GM21786 (cell line): ENCODE data around the gene FAM163B.

Experiments
- ATAC-seq: cut with Tn5 transposase; IDR thresholded peaks from one replicate; pipeline ENCODE4 v1.9.1; 2021; ENCODE audit not compliant: unreplicated experiment

The FAM163B gene

DNA sequence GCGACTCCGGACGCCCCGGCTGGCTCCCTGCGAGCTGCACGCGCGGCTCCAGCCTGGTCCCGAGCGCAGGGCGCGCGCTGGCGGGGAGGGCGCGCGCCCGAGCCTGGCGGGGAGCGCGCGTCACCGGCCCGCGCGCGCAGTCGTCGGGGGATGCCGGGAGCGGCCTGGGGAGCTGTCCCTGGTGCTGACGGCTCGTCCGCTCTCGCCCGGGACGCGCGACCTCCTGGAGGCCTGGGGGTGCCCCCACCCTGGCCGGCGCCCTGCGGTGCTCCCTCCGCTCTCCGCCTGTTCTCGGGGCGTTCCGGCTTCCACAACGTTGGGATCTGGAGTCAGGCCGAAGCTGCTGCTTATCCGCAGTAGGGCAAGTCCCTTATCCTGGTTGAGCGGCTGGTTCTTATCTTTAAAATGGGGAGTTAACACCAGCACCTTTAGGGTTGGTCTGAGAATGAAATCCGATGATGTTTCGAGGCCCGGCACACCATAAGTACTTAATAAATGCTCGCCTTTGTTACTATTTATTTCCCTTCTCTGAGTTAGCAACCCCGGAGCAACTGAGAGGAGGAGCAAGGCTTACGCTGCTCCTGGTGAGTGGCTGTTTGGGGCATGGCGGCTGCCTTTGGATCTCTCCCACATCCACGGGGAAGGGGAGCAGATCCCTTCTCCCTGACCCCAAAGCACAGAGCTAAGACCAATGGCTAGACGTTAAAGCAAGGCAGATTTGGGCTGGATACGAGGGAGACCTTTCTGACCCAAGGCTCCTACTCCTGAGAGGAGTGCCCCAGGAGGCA is at the start of gene FAM163B:
Gene FAM163B (minus strand): TSS at position 79 of the 788 bp plus-strand sequence. CDS start 29,166 bp downstream, outside the sequence.
- ATAC-seq = no peak

DNA sequence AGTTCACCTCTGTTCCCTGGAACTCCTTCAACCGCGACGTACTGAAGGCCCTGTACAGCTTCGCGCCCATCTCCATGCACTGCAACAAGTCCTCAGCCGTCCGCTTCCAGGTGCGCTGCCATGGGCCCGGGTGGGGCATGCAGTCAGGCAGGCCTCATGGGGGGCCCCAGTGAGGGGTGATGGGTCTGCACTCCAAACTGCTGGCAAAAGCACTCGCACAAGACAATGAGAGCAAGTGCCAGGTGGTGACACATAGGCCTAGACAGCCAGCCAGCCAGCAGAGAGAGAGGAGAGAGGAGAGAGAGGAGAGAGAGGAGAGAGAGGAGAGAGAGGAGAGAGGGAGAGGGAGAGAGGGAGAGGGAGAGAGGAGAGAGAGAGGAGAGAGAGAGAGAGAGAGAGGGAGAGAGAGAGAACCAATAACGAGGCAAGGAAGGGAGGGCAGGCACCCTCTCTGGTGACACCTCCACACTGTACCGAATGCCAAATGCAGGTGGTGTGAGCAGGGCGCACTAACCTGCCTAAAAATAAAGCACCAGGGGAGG is 48.0 kb upstream of the FAM163B start:
- no peak for ATAC-seq

DNA sequence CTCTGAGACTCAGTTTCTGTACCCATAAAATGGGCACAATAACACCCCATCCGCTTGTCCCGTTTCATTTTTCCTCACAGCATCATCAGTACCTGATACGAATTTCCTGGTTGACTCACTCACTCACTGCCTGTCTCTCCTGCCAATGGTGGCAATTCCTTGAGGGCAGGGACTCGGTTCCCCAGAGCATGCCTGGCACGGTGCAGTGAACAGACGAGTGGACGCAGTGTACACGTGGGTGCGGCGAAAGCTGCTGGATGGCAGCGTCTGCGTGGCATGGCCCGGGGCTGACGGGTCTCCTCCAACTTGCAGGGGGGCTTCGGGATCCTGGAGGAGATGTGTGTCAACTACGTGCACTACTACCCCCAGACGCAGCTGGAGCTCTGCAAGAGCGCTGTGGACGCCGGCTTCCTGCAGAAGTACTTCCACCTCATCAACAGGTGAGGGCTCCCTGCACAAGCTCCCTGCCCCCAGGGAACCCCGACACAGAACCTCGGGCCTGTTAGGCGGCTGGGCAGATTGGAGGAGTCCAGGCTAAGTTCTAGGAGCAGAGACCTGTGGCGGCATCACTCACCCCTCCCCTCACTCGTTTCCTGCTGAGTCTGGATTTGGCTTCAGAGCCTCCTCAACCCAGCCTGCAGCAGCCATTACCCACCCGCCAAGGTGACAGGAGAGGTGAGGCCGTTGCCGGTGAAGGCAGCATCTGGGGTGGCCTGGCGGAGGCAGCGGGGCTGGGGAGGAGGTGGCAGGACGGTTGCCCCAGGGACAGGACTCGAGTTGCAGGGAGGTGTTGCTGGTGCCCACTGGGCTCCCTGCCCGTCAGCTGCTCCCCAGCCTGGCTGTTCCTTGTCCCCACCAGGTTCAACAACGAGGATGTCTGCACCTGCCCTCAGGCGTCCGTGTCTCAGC is 47.3 kb upstream of the FAM163B start:
- no peak for ATAC-seq

DNA sequence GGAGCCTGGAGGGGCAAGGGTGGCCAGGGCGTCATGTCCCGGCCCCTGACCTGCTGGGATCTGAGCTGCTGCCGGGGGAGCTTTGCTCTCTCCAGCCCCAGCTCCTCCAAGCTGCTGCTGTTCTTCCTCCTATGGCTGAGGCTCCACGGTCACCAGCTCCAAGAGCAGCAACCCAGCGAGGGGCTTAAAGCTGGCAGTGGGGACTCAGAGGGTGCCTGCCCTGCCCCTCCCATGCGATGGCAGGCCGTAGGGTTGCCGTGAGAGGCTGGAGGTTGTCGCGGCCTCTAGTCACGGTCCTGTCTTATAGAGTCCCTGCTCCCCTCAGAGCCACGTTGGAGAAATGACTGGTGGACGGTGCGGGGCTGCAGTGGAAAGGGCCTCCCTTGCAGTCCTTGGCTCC is 46.5 kb upstream of the FAM163B start:
- no peak for ATAC-seq

DNA sequence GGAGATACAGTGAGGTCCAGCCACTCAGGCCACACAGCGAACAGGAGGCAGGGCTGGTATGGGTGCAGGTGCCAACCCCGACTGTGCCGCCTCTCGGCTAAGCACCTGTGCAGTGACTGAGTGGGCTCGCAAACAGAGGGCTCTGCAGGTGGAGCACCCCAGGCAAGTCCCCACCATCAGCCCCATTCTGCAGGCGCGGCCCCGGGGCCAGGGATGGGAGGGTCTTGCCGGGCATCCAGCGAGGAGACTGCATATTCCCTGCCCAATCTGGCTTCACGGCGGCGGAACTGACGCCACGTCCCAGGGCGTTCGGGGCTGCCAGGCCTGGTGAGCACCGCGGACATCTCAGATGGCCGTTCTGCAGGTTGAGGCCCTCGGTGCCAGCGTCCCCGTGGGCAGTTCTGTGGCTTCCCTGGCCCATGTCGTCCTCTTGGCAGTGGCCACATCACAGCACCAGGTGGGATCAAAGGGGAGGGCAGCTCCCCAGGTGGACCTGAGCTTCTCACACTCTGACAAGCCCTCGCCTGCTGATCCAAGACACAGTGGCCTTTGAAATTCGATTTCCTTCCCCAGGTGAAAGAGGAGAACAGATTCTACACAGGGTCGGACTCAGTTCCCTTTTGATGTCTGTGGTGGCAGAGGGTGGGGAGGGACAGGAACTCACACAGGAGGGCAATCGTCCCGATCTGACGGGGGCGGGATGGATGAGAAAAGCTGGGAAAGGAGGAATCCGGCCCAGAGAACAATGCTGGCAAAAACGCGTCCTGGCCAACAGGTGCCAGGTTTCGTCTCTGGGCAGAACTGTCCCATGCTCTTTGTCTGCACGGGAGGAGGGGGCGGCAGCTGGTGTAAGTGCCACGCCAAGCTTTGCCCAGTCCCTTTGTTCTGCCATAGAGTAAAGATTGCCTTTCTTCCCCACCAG is 45.8 kb upstream of the FAM163B start:
- ATAC-seq = no peak

DNA sequence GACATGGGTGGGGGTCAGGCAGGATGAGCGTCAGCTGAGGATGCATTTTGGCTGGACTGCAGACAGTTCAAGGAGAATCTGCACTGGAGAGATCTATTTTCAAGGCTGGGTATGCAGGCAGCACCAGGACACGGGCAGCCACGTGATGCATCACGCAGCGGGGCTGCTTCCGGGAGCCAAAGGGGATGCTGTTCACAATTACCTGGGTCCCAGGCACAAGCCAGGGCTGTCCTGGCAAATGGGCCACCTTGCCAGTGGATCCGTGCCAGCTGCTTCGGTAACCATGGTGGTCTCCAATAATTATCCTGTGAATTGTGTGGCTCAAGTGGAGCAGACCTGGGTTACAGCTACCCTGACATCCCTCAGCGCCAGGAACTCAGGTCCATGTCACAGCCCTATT is 44.4 kb upstream of the FAM163B start:
- no peak for ATAC-seq

DNA sequence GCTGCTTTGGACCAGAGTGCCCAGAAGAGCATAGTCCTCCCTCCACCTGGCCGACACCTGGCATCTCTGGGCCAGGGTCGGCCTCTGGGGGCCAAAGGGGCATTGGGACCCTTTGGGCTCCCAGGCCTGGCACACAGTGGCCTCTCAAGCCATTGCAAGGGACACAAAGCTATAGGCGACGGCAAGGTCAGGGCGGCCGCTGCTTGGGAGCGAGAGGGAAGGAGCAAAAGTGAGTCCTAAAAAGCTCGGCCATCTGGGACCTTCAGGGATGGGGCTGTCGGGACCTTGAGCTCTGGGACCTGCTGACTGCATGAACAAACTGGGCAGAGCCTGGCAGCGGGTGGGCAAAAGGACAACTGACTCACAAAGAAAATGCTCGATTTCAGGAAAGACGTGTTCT is 40.8 kb upstream of the FAM163B start:
- ATAC-seq = no peak

DNA sequence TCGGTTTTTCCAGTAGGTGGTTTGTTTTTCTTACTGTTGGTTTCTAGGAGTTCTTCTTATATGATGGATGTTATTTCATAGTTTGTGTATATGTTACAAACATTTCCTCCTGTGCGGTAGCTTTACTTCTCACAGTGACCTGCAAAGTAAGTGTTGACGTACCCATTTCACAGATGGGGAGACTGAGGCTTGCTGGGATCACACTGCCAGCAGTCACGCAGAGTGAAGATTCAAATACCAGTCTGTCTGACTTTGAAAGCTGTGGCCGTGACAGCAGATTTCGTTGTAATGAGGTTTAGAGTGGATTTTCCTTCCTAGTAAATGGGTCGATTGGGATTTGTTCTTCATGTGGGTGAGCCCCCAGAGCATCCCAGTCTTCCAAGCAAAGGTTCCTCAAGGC is 40.0 kb upstream of the FAM163B start:
- no peak for ATAC-seq

DNA sequence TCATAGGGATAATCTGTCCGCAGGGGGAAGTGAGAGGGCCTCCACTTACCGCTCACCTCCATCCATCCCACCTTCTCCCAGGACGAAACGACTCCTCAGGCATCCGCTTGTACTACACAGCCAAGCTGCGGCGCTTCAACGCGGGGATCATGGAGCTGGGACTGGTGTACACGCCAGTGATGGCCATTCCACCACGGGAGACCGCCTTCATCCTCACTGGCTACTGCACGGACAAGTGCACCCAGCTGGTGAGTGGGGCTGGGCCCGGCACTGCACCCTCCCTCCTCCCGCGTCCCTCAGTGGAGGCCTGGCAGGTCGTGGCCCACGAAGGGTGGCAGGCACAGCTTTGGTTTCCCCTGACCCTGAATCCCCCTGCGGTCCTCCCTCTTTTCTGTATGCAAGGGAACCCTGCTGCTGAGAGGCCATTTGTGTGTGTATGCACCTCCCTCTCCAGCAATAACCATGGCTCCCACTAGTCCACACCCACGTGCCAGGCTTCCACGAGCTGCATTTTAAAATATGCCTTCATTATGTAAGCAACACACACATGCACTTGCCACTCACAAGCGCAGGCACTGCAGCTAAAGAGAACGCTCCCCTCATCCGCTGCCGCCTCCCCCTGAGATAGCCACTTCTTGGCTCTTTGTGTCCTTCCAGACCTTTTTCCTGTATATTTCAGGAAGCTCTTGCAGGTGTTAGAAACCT is 38.7 kb upstream of the FAM163B start:
- no peak for ATAC-seq

DNA sequence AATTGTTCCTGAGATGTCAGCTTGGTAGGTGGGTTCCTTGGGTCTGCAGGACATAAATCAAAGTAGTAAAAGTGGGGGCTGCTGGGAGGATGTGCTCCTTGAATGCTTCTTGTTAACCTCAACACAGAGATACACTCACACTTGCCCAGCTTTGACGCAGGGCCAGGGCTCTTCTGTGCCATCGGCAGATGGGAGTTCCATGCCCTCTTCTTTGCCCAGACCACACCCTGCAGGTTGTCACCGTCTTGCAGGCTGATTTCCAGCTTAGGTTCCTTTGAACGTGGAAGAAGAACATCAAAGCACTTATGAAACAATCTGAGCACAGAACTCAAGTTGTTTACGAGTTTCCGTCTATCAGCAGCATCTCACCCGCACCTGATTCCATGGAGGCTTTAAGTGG is 38.0 kb upstream of the FAM163B start:
- no peak for ATAC-seq

DNA sequence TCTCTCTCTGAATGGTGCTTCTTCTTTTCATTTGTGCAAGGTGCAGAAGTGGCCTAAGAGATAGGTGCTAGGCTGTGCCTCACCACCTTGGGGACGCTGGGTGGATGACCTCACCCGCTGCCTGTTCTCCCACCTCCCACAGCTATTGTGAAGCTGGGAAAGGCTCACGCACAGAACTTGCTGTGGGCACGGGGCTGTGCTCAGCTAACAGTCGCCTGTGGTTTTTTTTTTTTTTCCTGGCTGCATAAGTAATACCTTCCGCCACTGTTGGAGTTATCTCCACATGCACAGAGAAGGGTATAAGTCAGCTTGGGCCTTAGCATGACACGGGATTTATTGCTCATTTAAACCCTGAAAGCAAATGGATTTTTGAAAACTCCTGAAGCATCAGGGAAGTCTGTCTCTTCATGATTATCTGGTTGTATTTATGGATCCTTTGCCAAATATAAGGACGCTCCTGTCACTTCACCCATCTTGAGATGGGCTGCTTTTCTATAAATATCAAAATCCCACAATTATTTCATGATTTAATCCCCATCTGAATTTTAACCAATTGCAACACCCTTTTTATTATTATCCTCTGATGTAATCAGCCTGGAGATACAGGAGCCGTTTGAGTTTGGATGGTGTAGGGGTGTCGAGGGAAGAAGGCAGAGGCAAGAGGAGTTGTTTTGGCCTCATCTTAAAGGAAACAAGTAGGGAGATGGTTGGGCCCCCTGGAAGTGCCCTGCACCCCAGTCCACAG is 36.0 kb upstream of the FAM163B start:
- ATAC-seq = no peak

DNA sequence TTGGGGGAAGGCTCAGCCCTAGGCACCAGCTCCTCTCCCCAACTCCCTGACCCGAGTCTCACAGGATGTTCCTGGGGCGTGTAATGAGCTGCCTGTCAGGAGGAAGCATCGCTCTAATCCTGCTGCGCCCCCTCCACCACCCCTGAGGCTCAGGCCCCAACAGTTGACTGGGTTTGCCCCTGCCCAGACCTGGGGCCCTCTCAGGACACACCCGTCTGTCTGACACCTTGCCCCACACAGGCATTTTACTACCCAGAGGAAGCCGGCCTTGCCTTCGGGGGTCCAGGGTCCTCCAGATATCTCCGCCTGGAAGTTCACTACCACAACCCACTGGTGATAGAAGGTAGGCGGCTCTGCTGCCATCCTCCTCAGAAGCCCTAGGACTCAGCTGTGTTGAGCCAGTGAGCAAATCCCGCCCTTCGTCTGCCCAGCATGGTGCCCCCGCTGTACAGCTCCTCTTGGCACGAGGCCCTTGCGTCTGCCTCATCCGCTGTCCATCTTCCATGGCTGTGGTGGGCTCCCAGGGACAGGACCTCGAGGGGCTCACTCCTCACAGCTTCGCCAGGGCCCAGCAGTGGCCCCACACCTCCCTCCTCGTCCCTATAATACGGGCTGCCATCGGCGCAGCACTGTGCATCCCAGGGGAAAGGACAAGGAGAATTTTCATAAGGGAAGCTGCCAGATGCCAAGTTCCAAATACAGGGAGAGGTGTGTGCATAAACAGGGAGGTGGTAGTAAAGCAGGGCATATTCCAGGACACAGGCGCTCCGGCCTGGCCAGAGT is 35.0 kb upstream of the FAM163B start:
- ATAC-seq = no peak

DNA sequence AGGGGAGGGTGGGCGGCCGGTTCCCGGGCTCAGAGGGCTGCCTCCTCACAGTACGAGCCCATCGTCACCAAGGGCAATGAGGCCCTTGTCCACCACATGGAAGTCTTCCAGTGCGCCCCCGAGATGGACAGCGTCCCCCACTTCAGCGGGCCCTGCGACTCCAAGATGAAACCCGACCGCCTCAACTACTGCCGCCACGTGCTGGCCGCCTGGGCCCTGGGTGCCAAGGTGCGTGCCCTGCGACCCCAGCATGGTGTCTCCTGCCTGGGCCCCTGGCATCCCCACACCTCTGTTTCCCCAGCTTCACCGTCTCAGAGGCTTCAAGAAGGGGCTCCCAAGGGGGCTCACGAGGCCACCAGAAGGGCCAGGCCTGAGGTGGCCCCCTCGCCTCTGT is 34.2 kb upstream of the FAM163B start:
- no peak for ATAC-seq

DNA sequence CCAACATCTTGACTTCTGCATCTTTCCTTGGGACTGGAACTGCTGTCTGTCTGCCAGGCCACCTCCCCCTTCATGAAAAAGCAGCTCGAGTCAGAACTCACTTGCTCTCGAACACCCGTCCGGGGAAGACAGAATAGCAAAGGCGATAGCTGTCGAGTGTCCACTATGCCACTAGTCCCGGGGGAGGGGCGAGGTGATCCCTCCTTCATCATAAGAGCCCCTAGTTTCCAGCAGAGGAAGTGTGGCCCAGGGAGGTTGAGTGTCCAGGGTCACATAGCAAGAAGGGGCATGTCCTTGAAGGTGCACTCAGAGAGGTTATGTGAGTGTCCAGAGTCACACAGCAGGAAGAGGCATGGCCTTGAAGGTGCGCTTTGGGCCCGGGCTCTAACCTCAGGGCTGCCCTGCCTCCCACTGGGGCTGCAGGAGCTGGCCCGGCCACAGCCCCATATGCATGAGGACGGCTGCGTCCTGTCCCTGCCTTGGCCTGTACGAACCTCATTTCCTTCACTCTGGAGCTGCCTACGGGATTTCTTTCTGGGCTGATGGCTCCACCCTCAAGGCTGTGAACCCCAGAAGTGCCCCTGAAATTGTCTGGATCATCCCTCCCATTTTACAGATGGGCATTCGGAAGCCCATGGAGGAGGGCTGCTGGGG is 33.6 kb upstream of the FAM163B start:
- no peak for ATAC-seq

DNA sequence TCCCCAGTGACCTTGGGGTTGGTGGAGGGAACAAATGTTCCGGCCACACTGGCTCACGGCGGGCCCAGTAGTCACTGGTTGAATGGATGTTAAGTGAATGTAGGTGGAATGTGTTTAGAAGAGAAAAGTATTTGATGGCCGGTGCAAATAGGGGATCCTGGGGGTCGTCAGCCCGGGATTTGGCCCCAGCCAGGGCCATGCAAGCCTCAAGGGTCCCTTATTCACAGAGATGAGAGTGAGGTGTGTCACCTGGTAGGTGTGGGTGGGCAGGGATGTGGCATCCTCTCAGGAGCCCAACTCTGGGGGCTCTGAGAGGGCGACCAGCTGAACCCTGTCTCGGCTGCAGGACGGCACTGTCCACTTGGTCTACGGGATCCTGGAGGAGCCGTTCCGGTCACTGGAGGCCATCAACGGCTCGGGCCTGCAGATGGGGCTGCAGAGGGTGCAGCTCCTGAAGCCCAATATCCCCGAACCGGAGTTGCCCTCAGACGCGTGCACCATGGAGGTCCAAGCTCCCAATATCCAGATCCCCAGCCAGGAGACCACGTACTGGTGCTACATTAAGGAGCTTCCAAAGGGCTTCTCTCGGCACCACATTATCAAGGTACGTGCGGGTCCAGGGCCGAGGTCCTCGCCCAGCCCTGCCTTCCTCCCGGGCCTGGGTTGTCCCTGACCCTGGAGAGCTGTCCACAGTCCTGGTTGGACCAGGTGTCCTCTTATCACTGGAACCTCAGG is 32.8 kb upstream of the FAM163B start:
- ATAC-seq = no peak

DNA sequence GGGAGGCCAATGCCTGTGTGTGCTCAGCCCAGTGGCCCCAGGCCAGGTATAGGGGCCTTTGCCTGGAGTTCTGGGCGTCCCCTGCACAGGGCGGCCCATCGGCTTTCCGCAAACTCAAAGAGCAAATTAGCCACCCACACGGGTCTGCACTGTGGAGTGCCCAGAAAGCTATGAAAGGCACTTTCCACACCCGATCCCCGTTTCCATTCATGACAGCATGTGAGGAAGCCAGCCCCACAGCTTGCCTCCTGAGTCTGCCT is 32.1 kb upstream of the FAM163B start:
- ATAC-seq = no peak

DNA sequence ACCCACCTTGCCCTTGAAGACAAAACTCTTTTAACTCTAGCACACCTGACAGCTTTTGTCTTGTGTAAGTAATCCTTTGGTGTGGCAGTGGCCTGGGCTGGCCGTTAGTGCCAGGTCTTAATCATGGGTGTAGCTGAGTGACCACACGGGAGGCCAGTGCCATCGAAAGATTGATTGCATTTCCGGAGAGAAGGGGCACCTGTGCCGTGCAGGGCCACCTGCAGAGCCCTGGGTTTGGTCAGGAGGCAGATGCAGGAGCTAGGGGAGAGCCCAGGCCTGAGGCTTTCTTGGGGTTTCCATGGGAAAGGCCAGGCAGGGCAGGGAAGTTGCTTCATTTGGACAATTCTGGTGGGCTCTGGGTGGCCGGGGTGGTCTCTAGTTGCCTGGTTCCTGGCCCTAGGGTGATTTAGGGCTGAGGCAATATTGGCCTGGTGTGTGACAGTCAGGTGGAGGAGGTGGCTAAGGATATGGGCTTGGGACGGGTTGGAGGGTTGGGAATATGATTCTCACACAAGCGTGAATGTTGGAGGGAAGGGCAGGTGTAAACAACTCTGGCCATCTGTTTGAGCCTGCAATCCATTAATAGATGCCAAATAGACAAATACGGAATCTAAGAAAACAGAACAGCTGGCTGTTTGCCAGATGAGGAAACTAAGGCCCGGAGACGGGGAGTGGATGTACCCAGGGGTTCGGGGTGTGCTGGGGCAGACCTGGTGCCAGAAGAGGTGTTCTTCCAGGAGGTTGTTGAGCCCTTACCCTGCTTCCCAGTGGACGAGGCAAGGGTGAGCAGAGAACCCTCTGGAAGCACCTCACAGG is 31.6 kb upstream of the FAM163B start:
- no peak for ATAC-seq
